Endodermal cell (in vitro differentiated cells): ENCODE data around the gene CCT6B. TPM values are rescaled to one million over a fixed set of nuclear protein-coding genes. Genes with fewer than 3 reads are reported as not detected.
A peak's percentile ranks its signal among the peaks of the same experiment; 100 is the strongest.

Source experiments
- DNase-seq: peaks from one replicate; pipeline ENCODE4 v3.0.0-alpha.2; 2017
- H3K27ac ChIP-seq: 2 replicates; pipeline ENCODE4 v1.5.1; 2013; ENCODE audit warnings: mild to moderate bottlenecking, low read depth, low read length, moderate library complexity
- H3K27me3 ChIP-seq: 2 replicates; pipeline ENCODE4 v1.6.1; 2013; ENCODE audit warnings: mild to moderate bottlenecking, low read length, moderate library complexity; ENCODE audit not compliant: insufficient read depth, control insufficient read depth, poor library complexity, severe bottlenecking
- H3K36me3 ChIP-seq: 2 replicates; pipeline ENCODE4 v1.7.0; 2013; ENCODE audit warnings: mild to moderate bottlenecking, low read length, moderate library complexity; ENCODE audit not compliant: control insufficient read depth, insufficient read depth
- H3K4me1 ChIP-seq: one replicate; pipeline ENCODE4 v1.7.0; 2013; ENCODE audit warnings: low read length; ENCODE audit not compliant: control insufficient read depth, insufficient read depth
- H3K4me3 ChIP-seq: 2 replicates; pipeline ENCODE4 v1.5.1; 2013; ENCODE audit warnings: mild to moderate bottlenecking, low read length, moderate library complexity
- H3K9ac ChIP-seq: 2 replicates; pipeline ENCODE4 v1.6.1; 2013; ENCODE audit warnings: mild to moderate bottlenecking, low read length, moderate library complexity; ENCODE audit not compliant: poor library complexity, severe bottlenecking; ENCODE audit errors: extremely low read depth
- H3K9me3 ChIP-seq: 2 replicates; pipeline ENCODE4 v1.6.1; 2013; ENCODE audit warnings: mild to moderate bottlenecking, low read length, moderate library complexity; ENCODE audit not compliant: control insufficient read depth
- H3K27ac Mint-ChIP-seq: 2 replicates; pipeline ENCODE4 v1.8.0; 2020; ENCODE audit warnings: mixed read lengths
- H3K27me3 Mint-ChIP-seq: 2 replicates; pipeline ENCODE4 v1.8.0; 2021; ENCODE audit warnings: mild to moderate bottlenecking, mixed read lengths; ENCODE audit not compliant: insufficient read depth
- H3K36me3 Mint-ChIP-seq: 2 replicates; pipeline ENCODE4 v1.8.0; 2020; ENCODE audit warnings: low read depth, mixed read lengths
- H3K4me1 Mint-ChIP-seq: 2 replicates; pipeline ENCODE4 v1.8.0; 2020; ENCODE audit warnings: mixed read lengths
- H3K4me3 Mint-ChIP-seq: 2 replicates; pipeline ENCODE4 v1.8.0; 2020; ENCODE audit warnings: mild to moderate bottlenecking, moderate library complexity, mixed read lengths
- H3K9me3 Mint-ChIP-seq: 2 replicates; pipeline ENCODE4 v1.8.0; 2020; ENCODE audit warnings: mild to moderate bottlenecking, mixed read lengths
- CTCF ChIP-seq: fragments of 200-600 bp; sonication (generic); conservative IDR thresholded peaks from 2 replicates; pipeline ENCODE4 v1.5.0; 2021; ENCODE audit warnings: antibody characterized with exemption, mild to moderate bottlenecking
- WGBS, 2 experiments: methylation state at CpG; one replicate each; pipeline versions ENCODE4 v1.1.5 to v1.1.7; 2013; ENCODE audit warnings: missing lambda C conversion rate in 2 of 2, mixed read lengths in 1 of 2; ENCODE audit not compliant: insufficient coverage in 1 of 2, insufficient read length in 1 of 2; 5-methylcytosine and 5-hydroxymethylcytosine counted together
- total RNA-seq, 2 donors: library from RNA; stranded (reverse); fragmentation: NEBNext Ultra II Directional in 1 of 2; extraction: Animal tissue kit (Norgen Biotek cat#: 25700) in 1 of 2; gene quantifications; 2 replicates in 1 of 2; 3 replicates in 1 of 2; pipeline ENCODE4 v1.2.1, GENCODE V29; 2021

The CCT6B gene
- total RNA-seq, 2 donors from 2014 or later, result 0.88 to 2.8 TPM

- TF ChIP-seq CTCF, result no peak
- no peaks in the 10 kb centered on the region for H3K9me3 ChIP-seq
- DNase-seq, result peak; percentile 28
- no peak overlapping the region for H3K4me3 ChIP-seq
- H3K4me1 Mint-ChIP-seq, result peaks cover under 1% of the 10 kb centered on the region
- no peak overlapping the region for H3K27ac ChIP-seq
- H3K4me1 ChIP-seq, result no peaks in the 10 kb centered on the region
- WGBS, 2 experiments, result 90% methylated on average over 6 of the region's 6 CpGs; no CpG with 5 or more reads in 1 of the 2 experiments
- H3K4me3 Mint-ChIP-seq, result no peak overlapping the region
- H3K27me3 ChIP-seq, result peaks cover 72% of the 10 kb centered on the region
- H3K36me3 ChIP-seq, result no peaks in the 10 kb centered on the region
- no peaks in the 10 kb centered on the region for H3K9me3 Mint-ChIP-seq
- H3K36me3 Mint-ChIP-seq, result no peaks in the 10 kb centered on the region
- peaks cover 78% of the 10 kb centered on the region for H3K27me3 Mint-ChIP-seq
- no peak overlapping the region for H3K9ac ChIP-seq
- H3K27ac Mint-ChIP-seq, result no peak overlapping the region
Observed at GRCh38 chr17:34899643-34900291, 61.5 kb downstream of the CCT6B start.

- no peaks in the 10 kb centered on the region for H3K36me3 ChIP-seq
- H3K9me3 Mint-ChIP-seq, result no peaks in the 10 kb centered on the region
- TF ChIP-seq CTCF, result no peak
- H3K4me3 ChIP-seq, result no peak overlapping the region
- H3K36me3 Mint-ChIP-seq, result no peaks in the 10 kb centered on the region
- H3K9me3 ChIP-seq, result no peaks in the 10 kb centered on the region
- H3K9ac ChIP-seq, result no peak overlapping the region
- no peaks in the 10 kb centered on the region for H3K4me1 ChIP-seq
- H3K4me3 Mint-ChIP-seq, result no peak overlapping the region
- H3K27me3 Mint-ChIP-seq, result peaks cover 63% of the 10 kb centered on the region
- 39% methylated on average over 5 of the region's 5 CpGs; no CpG with 5 or more reads in 1 of the 2 experiments for WGBS, 2 experiments
- H3K27ac ChIP-seq, result no peak overlapping the region
- H3K27me3 ChIP-seq, result peaks cover 66% of the 10 kb centered on the region
- peak; percentile 87 for DNase-seq
- no peak overlapping the region for H3K27ac Mint-ChIP-seq
- H3K4me1 Mint-ChIP-seq, result peaks cover 3% of the 10 kb centered on the region
Observed at GRCh38 chr17:34895383-34895782, 65.9 kb downstream of the CCT6B start.

GRCh38 chr17:34894964-34895363 lies 66.3 kb downstream of the CCT6B start:
- H3K4me1 Mint-ChIP-seq, result peaks cover 3% of the 10 kb centered on the region
- Histone ChIP-seq H3K4me3 (no peak overlapping the region), H3K9ac (no peak overlapping the region), H3K27me3 (peaks cover 62% of the 10 kb centered on the region), H3K4me1 (no peaks in the 10 kb centered on the region), H3K27ac (no peak overlapping the region), H3K9me3 (no peaks in the 10 kb centered on the region), H3K36me3 (no peaks in the 10 kb centered on the region)
- DNase-seq, result no peak
- peaks cover 59% of the 10 kb centered on the region for H3K27me3 Mint-ChIP-seq
- H3K9me3 Mint-ChIP-seq, result no peaks in the 10 kb centered on the region
- no peak for TF ChIP-seq CTCF
- no peak overlapping the region for H3K4me3 Mint-ChIP-seq
- H3K36me3 Mint-ChIP-seq, result no peaks in the 10 kb centered on the region
- WGBS, 2 experiments, result 86% methylated on average over 3 of the region's 4 CpGs; no CpG with 5 or more reads in 1 of the 2 experiments
- no peak overlapping the region for H3K27ac Mint-ChIP-seq
